Measurements from ENCODE around the gene PSMB8.

Gene PSMB8

GRCh38 chr6:32843979-32844838 is at the start of gene PSMB8:
PSMB8 (minus strand) TSS chr6:32844047; CDS start chr6:32843996, 51 bp downstream.
- Histone ChIP-seq H3K27me3 (ENCODE audit: control insufficient read depth, low read length) (no peaks in the 10 kb centered on the region), H3K9me2 (replicated peaks; ENCODE audit: control insufficient read depth, low read length) (no peaks in the 10 kb centered on the region), H3K79me2 (ENCODE audit: control insufficient read depth, low read length) (peaks cover 19% of the 10 kb centered on the region), H3K4me2 (ENCODE audit: low read length) (peak within 1 kb of the TSS; percentile 100), H4K20me1 (ENCODE audit: control insufficient read depth, insufficient read depth, low read depth, low read length) (no peaks in the 10 kb centered on the region), H3K27ac (ENCODE audit: low read depth, low read length) (peak within 1 kb of the TSS; percentile 92), H3K9me3 (ENCODE audit: control insufficient read depth, insufficient read depth, low read length) (no peaks in the 10 kb centered on the region), H3K36me3 (ENCODE audit: control insufficient read depth, low read length) (peaks cover 66% of the 10 kb centered on the region), H3K4me1 (ENCODE audit: control insufficient read depth, low read length) (peaks cover 35% of the 10 kb centered on the region), H3F3A (ENCODE audit: control insufficient read depth, insufficient read depth) (peaks cover 9% of the 10 kb centered on the region), H3K4me3 (ENCODE audit: low read length) (peak within 1 kb of the TSS; percentile 93)
- no peak for TF ChIP-seq EZH2phosphoT487 (IDR thresholded peaks at IDR 0.05; ENCODE audit: borderline replicate concordance, low read length)
- peak; percentile 19 for TF ChIP-seq CTCF (IDR thresholded peaks at IDR 0.05; ENCODE audit: low read depth, low read length, poor library complexity, severe bottlenecking)

GRCh38 chr6:32890831-32891230 is 47.0 kb upstream of the PSMB8 start:
- Histone ChIP-seq H3K27ac (ENCODE audit: low read depth, low read length) (no peak overlapping the region), H4K20me1 (ENCODE audit: control insufficient read depth, insufficient read depth, low read depth, low read length) (no peaks in the 10 kb centered on the region), H3K9me3 (ENCODE audit: control insufficient read depth, insufficient read depth, low read length) (no peaks in the 10 kb centered on the region), H3K4me2 (ENCODE audit: low read length) (peak overlapping the region; percentile 48), H3K36me3 (ENCODE audit: control insufficient read depth, low read length) (peaks cover 8% of the 10 kb centered on the region), H3K27me3 (ENCODE audit: control insufficient read depth, low read length) (no peaks in the 10 kb centered on the region), H3K4me3 (ENCODE audit: low read length) (peak overlapping the region; percentile 19), H3F3A (ENCODE audit: control insufficient read depth, insufficient read depth) (peaks cover 10% of the 10 kb centered on the region), H3K79me2 (ENCODE audit: control insufficient read depth, low read length) (peaks cover 25% of the 10 kb centered on the region), H3K4me1 (ENCODE audit: control insufficient read depth, low read length) (peaks cover 66% of the 10 kb centered on the region), H3K9me2 (replicated peaks; ENCODE audit: control insufficient read depth, low read length) (no peaks in the 10 kb centered on the region)
- TF ChIP-seq CTCF (IDR thresholded peaks at IDR 0.05; ENCODE audit: low read depth, low read length, poor library complexity, severe bottlenecking): no peak
- no peak for TF ChIP-seq EZH2phosphoT487 (IDR thresholded peaks at IDR 0.05; ENCODE audit: borderline replicate concordance, low read length)

- no peak overlapping the region for H3K4me3 ChIP-seq (ENCODE audit: low read length)
- no peak for TF ChIP-seq EZH2phosphoT487 (IDR thresholded peaks at IDR 0.05; ENCODE audit: borderline replicate concordance, low read length)
- TF ChIP-seq CTCF (IDR thresholded peaks at IDR 0.05; ENCODE audit: low read depth, low read length, poor library complexity, severe bottlenecking): no peak
These were observed 45.7 kb upstream of the PSMB8 start for GRCh38 chr6:32889533-32889932.

More at GRCh38 chr6:32889533-32889932, 45.7 kb upstream of the PSMB8 start:
- Histone ChIP-seq H3K4me2 (ENCODE audit: low read length) (no peak overlapping the region), H4K20me1 (ENCODE audit: control insufficient read depth, insufficient read depth, low read depth, low read length) (no peaks in the 10 kb centered on the region), H3K36me3 (ENCODE audit: control insufficient read depth, low read length) (no peaks in the 10 kb centered on the region), H3F3A (ENCODE audit: control insufficient read depth, insufficient read depth) (peaks cover 10% of the 10 kb centered on the region), H3K4me1 (ENCODE audit: control insufficient read depth, low read length) (peaks cover 66% of the 10 kb centered on the region), H3K27ac (ENCODE audit: low read depth, low read length) (no peak overlapping the region), H3K27me3 (ENCODE audit: control insufficient read depth, low read length) (no peaks in the 10 kb centered on the region), H3K9me2 (replicated peaks; ENCODE audit: control insufficient read depth, low read length) (no peaks in the 10 kb centered on the region), H3K79me2 (ENCODE audit: control insufficient read depth, low read length) (peaks cover 12% of the 10 kb centered on the region), H3K9me3 (ENCODE audit: control insufficient read depth, insufficient read depth, low read length) (no peaks in the 10 kb centered on the region)

All from DOHH2 (cell line).